ENCODE data around the gene SMCP.

Gene SMCP

GRCh38 chr1:152886758-152887409 lies 8.8 kb downstream of the SMCP start:
- no peak for DNase-seq

GRCh38 chr1:152888126-152888525 lies 10.0 kb downstream of the SMCP start:
- no peak for DNase-seq

- no peak for DNase-seq
These were observed 20.9 kb downstream of the SMCP start for GRCh38 chr1:152899027-152899426.

- DNase-seq, result no peak
These were observed 21.8 kb downstream of the SMCP start for GRCh38 chr1:152899883-152900282.

GRCh38 chr1:152901631-152902030 lies 23.5 kb downstream of the SMCP start:
- DNase-seq, result no peak

GRCh38 chr1:152902636-152903035 lies 24.5 kb downstream of the SMCP start:
- no peak for DNase-seq

GRCh38 chr1:152904688-152905440 lies 26.7 kb downstream of the SMCP start:
- no peak for DNase-seq

GRCh38 chr1:152906023-152906565 lies 28.0 kb downstream of the SMCP start:
- DNase-seq, result no peak

- DNase-seq, result no peak
These were observed 29.8 kb downstream of the SMCP start, which contains the start of gene IVL for GRCh38 chr1:152907686-152908601. Gene IVL, plus strand, starts transcription at chr1:152908546. Its CDS starts 1,252 bp downstream, at chr1:152909798.

- DNase-seq, result no peak
These were observed 31.1 kb downstream of the SMCP start for GRCh38 chr1:152909206-152909605.

GRCh38 chr1:152912471-152912870 lies 34.3 kb downstream of the SMCP start:
- DNase-seq, result no peak

- no peak for DNase-seq
These were observed 34.8 kb downstream of the SMCP start for GRCh38 chr1:152912900-152913299.

- DNase-seq, result peak; percentile 15
These were observed 39.7 kb downstream of the SMCP start for GRCh38 chr1:152917794-152918193.

GRCh38 chr1:152919071-152919470 lies 40.9 kb downstream of the SMCP start:
- no peak for DNase-seq

GRCh38 chr1:152924191-152924590 lies 46.1 kb downstream of the SMCP start:
- peak; percentile 12 for DNase-seq

- DNase-seq, result peak; percentile 27
These were observed 48.0 kb downstream of the SMCP start for GRCh38 chr1:152926091-152926490.

- DNase-seq, result no peak
These were observed 50.5 kb downstream of the SMCP start for GRCh38 chr1:152928671-152929070.

GRCh38 chr1:152932170-152932811 lies 54.2 kb downstream of the SMCP start:
- DNase-seq, result no peak

- no peak for DNase-seq
These were observed 55.1 kb downstream of the SMCP start for GRCh38 chr1:152933196-152933595.

Data from RPMI8226 (cell line).